ENCODE data around the gene SERPINA4. TPM values are rescaled to one million over a fixed set of nuclear protein-coding genes. Genes with fewer than 3 reads are reported as not detected.

Gene SERPINA4
- total and polyA plus RNA-seq, 2 of the 8 experiments (the other 6 are each of a cell fraction or from before 2014, with no cell fraction given) = not detected

- TF ChIP-seq RXRA (IDR thresholded peaks at IDR 0.05; ENCODE audit: insufficient read depth, low read depth, low read length) (no peak), KDM1A (IDR thresholded peaks at IDR 0.05; ENCODE audit: borderline replicate concordance, low read length) (no peak)
Measured at GRCh38 chr14:94539181-94539580, 22.1 kb upstream of the SERPINA4 start (continued).

Data from H1 (cell line).